Activated T-helper 17 cell treated with anti-CD3 and anti-CD28 coated beads, Interleukin-2, amount 50 U/mL, for 72 hours (primary cell): ENCODE measurements around the gene SYT14. TPM values are rescaled to one million over a fixed set of nuclear protein-coding genes. Genes with fewer than 3 reads are reported as not detected.

Source experiments
- ATAC-seq: fragments of 150-1000 bp; cut with Tn5 transposase; replicated peaks from 2 replicates; pipeline ENCODE4 v1.10.0; 2021; ENCODE audit warnings: mild to moderate bottlenecking, moderate library complexity
- H3K27ac Mint-ChIP-seq: one replicate; pipeline ENCODE4 v1.8.0; 2022; ENCODE audit warnings: mixed read lengths
- H3K27me3 Mint-ChIP-seq: one replicate; pipeline ENCODE4 v1.8.0; 2022; ENCODE audit warnings: mixed read lengths
- H3K36me3 Mint-ChIP-seq: one replicate; pipeline ENCODE4 v1.8.0; 2022; ENCODE audit warnings: low read depth, mild to moderate bottlenecking, mixed read lengths
- H3K4me1 Mint-ChIP-seq: one replicate; pipeline ENCODE4 v1.8.0; 2022; ENCODE audit warnings: mixed read lengths
- H3K4me3 Mint-ChIP-seq: one replicate; pipeline ENCODE4 v1.8.0; 2022; ENCODE audit warnings: mild to moderate bottlenecking, mixed read lengths
- H3K9me3 Mint-ChIP-seq: one replicate; pipeline ENCODE4 v1.8.0; 2022; ENCODE audit warnings: mixed read lengths
- total RNA-seq, 2 donors: library from RNA; stranded (reverse); gene quantifications; one replicate each; pipeline ENCODE4 v1.2.3, GENCODE V29; 2022

Gene SYT14
- total RNA-seq, 2 donors from 2014 or later: not detected

- Mint-ChIP-seq H3K27me3 (peaks cover 14% of the 10 kb centered on the region), H3K36me3 (no peaks in the 10 kb centered on the region), H3K4me1 (no peaks in the 10 kb centered on the region), H3K9me3 (peaks cover 3% of the 10 kb centered on the region), H3K27ac (no peak overlapping the region), H3K4me3 (no peak overlapping the region)
- no peak for ATAC-seq
These were observed 263.7 kb downstream of the SYT14 start for GRCh38 chr1:210201681-210202080.

- Mint-ChIP-seq H3K9me3 (no peaks in the 10 kb centered on the region), H3K27me3 (peaks cover 28% of the 10 kb centered on the region), H3K4me1 (no peaks in the 10 kb centered on the region), H3K4me3 (no peak overlapping the region), H3K27ac (no peak overlapping the region), H3K36me3 (no peaks in the 10 kb centered on the region)
- no peak for ATAC-seq
These were observed 269.8 kb downstream of the SYT14 start for GRCh38 chr1:210207597-210208450.

DNA sequence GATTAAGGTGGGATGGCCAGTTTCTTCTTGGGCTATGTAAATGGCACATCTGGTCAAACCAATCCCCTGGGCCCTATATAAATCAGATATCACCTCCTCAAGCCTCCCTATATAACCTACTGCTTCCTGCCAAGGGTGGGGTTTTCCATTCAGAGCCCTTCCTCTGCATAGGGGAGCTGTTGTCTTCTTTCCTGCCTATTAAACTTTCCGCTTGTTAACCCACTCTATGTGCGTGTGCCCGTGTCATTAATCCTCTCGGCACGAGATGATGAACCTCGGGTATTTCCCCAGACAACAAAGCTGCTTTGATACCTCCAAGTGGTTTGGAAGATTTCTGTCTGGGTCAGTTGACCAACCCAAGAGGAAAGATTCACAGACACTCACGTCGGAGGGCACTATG is 275.3 kb downstream of the SYT14 start:
- H3K27me3 Mint-ChIP-seq: peaks cover 45% of the 10 kb centered on the region
- no peaks in the 10 kb centered on the region for H3K4me1 Mint-ChIP-seq
- no peak overlapping the region for H3K27ac Mint-ChIP-seq
- no peak for ATAC-seq
- no peaks in the 10 kb centered on the region for H3K9me3 Mint-ChIP-seq
- H3K4me3 Mint-ChIP-seq: no peak overlapping the region
- no peaks in the 10 kb centered on the region for H3K36me3 Mint-ChIP-seq

- ATAC-seq: no peak
- Mint-ChIP-seq H3K4me1 (no peaks in the 10 kb centered on the region), H3K27ac (no peak overlapping the region), H3K27me3 (peaks cover 40% of the 10 kb centered on the region), H3K36me3 (no peaks in the 10 kb centered on the region), H3K4me3 (no peak overlapping the region), H3K9me3 (no peaks in the 10 kb centered on the region)
These were observed 276.8 kb downstream of the SYT14 start for GRCh38 chr1:210214573-210215409.

DNA sequence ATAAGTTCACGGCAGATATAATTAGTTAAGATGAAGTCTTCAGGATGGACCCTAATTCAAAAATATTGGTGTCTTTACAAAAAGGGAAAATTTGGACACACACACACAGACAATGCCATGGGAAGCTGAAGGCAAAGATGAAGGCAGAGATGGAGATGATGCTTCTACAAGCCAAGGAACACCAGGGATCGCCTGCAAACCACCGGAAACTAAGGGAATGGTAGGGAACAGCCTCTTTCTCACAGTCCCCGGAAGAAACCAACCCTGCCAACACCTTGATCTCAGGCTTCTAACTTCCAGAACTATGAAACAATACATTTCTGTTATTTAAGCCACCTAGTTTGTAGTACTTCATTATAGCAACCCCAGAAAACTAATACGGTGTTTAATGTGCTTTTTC is 279.5 kb downstream of the SYT14 start:
- peaks cover 34% of the 10 kb centered on the region for H3K27me3 Mint-ChIP-seq

DNA sequence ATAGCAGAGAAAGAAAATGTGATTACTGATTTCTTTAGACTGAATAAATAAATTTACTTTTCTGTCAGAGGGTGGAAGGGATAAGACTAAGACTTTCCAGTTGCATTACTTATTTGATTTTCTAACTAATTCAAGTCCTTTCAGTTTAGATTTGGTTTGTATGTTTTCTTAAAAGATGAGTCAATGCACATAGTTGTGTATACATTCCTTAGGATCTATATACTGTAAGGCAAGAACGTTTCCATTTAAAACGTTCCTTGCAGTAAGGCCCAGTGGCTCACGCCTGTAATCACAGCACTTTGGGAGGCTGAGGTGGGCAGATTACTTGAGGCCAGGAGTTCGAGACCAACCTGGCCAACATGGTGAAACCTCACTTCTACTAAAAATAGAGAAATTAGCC is 280.0 kb downstream of the SYT14 start:
- no peaks in the 10 kb centered on the region for H3K36me3 Mint-ChIP-seq
- H3K4me3 Mint-ChIP-seq: no peak overlapping the region
- no peak for ATAC-seq
- H3K27ac Mint-ChIP-seq: no peak overlapping the region
- H3K9me3 Mint-ChIP-seq: no peaks in the 10 kb centered on the region
- H3K27me3 Mint-ChIP-seq: peaks cover 36% of the 10 kb centered on the region
- no peaks in the 10 kb centered on the region for H3K4me1 Mint-ChIP-seq

More for the DNA sequence above, 279.5 kb downstream of the SYT14 start:
- Mint-ChIP-seq H3K27ac (no peak overlapping the region), H3K36me3 (no peaks in the 10 kb centered on the region), H3K4me3 (no peak overlapping the region), H3K4me1 (no peaks in the 10 kb centered on the region), H3K9me3 (no peaks in the 10 kb centered on the region)
- ATAC-seq: no peak

Other genes with a start within 250 kb of the SYT14 start
- 1 to 10 TPM; 2.4 to 9.7 TPM for gene HSD11B1, start 233.4 kb upstream of the SYT14 start, total RNA-seq
- gene TRAF3IP3, start 182.2 kb upstream of the SYT14 start, total RNA-seq: 100 to 1,000 TPM; 175 to 184 TPM
- 1 to 10 TPM; 2.5 to 3.8 TPM for gene C1orf74, start 153.7 kb upstream of the SYT14 start, total RNA-seq
- gene IRF6, start 132.1 kb upstream of the SYT14 start, total RNA-seq: 1 to 10 TPM in 1 of 2 donors, under 1 TPM in 1; 0.35 to 1.7 TPM
- 10 to 100 TPM; 12.0 to 17.5 TPM for gene UTP25, start 110.2 kb upstream of the SYT14 start, total RNA-seq